SW 1271 (cell line): ENCODE data around the gene HPSE2.

ENCODE experiments used
- DNase-seq, 2 experiments: peaks; one replicate each; lab custom pipeline; 2025; lab: John Stamatoyannopoulos, UW

HPSE2 gene

DNA sequence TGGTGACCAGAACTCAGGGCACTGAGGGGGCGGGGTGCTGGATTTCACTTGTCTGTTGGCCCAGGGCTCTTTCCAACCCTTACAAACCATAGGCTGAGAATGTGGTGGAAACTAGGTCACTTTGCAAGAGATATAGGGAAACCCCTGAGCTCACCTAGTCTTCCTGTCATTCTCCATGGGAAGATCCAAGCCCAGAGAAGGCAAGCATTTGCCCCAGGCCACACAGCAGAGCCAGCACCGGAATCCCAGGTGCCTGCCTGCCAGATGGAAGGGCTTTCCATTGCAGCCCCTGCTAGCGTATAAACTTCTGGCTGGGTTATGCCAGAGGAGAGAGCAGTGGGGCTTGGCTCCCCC, 821.1 kb downstream of the HPSE2 start:
- DNase-seq = no peak

DNA sequence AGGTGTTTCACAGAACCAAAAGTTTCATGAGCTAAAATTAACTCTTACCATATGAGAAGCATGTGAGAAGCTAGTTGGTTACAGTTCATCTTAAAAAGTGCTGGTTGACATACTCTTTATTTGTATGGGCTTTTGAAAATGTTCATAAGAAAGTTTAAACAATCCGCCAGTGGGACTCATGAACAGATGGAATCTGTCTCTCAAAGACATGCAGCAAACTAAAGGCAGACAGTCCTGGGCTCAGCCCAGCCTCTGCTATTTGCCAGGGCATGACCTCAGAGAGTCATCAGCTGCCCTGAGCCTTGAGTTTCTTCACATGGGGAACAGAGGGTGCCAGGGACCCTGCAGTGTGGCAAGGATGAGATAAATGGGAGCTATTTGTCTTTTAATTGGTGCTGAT, 823.9 kb downstream of the HPSE2 start:
- DNase-seq = no peak

DNA sequence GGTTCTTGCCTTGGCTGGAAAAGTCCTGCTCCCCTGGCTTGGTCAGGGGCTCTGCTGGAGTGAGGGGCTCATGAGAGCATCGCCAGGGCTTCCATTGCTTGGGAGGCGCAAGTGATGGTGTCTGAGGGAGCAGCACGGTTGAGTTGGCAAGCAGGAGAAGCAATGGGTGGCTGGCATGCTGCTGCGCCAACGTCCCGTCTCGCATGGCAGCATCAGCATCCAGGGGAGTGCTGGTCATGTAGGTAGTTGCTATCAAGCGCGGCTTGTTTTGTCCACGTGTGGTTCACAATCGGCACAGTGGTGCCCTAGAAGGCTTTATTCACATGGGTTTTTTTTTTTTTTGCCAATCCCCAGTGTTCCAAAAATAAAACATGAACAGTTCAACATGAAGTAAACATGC, 824.5 kb downstream of the HPSE2 start:
- no peak for DNase-seq

DNA sequence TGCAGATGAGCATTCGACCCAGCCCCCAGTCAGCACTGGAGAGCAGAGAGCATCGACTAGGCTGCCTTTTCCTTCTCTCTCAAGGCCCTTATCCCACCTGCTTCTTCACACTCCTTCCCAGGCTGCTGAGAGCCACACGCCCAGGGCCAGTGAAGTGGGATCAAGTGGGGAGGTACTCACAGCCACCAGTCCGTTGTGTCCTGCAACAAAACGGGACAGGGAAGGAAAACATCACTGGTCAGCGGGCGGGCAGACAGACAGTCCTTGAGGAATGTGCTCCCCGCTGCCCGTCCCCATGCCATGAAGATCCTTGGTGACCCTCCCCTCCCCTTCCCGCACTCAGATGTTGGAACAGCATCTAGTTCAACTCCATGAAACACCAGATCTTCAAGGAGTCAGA, 824.9 kb downstream of the HPSE2 start:
- no peak for DNase-seq

DNA sequence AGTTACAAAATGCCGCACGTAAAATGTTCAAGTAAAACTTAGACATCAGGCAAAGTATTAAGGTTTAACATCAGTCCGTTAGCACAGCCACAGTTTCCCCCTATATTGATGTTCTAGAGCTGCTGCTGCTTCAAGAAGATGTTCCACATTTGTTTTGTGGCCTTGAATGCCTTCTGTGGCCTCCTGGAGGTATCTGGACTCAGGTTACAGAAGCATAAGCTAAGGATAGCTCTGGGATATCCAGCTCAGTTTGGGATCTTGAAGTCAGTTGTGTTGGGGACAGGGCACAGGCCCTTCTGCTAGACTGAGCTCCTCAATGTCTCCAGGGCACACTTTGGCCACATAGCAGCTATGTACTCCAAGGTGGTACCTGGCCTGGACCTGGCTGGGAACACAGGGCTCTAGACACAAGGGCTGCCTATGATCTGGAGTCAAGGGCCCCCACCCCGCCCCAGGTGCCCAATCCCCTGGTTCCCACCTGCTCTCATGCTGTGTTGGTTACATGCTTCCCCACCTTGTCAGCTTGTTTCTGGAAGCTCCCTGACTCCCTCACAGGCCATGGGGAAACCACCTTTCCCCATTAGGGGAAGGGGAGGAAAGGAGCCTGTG, 825.4 kb downstream of the HPSE2 start:
- DNase-seq = no peak

DNA sequence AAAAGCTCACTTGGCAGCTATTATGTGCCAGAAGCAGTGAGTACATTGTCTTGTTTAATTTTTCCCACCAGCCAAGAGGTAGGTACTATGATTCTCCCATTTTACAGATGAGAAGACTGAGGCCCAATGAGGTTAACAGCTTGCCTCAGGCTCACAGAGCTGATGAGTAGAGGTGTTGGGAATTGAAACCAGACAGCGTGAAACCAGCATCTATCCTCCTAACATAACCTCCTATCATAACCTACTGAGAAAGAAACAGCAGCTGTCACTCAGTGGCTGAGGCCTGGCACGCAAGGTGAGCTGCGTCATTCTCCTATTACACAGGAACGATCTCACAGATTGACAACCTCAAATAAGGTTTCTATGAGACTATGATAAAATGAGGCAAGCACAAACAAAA, 826.9 kb downstream of the HPSE2 start:
- no peak for DNase-seq

DNA sequence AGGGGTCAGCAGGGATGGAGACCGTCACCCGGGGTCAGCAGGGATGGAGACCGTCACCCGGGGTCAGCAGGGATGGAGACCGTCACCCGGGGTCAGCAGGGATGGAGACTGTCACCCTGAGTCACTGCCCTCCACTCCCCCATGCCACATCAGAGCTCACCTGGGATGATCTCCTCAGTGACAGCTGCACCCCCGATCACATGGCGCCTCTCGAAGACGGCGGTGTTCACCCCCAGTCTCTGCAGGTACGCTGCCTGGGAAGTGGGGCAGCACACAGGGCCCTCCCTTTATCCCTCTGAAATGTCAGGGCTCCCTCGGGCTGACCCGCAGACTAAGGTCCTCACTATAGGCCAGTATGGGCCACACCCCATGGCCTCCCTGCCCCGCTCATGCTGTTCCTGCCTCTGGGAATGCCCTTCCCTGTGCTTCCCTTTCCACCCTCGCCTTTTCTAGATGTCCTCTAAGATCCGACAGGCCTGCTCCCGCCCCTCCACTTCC, 827.9 kb downstream of the HPSE2 start:
- no peak for DNase-seq
